Glomerular visceral epithelial cell (primary cell): ENCODE measurements around the gene PTPDC1.

Experiments used
- DNase-seq: peaks from one replicate; pipeline ENCODE4 v3.0.0-alpha.2; 2016; ENCODE audit errors: extremely low spot score

Gene PTPDC1

GRCh38 chr9:94084314-94084713, at the start of gene PTPDC1:
PTPDC1 (plus strand) TSS chr9:94084464; CDS start chr9:94084531, 67 bp downstream.
- peak; percentile 55 for DNase-seq

GRCh38 chr9:94034511-94034910, 49.8 kb upstream of the PTPDC1 start:
- no peak for DNase-seq

GRCh38 chr9:94039786-94040185, 44.5 kb upstream of the PTPDC1 start:
- DNase-seq: no peak

GRCh38 chr9:94042516-94043360, 41.5 kb upstream of the PTPDC1 start:
- no peak for DNase-seq

- DNase-seq: no peak
Observed at GRCh38 chr9:94054716-94055115, 29.5 kb upstream of the PTPDC1 start.

- no peak for DNase-seq
Observed at GRCh38 chr9:94056442-94056974, 27.8 kb upstream of the PTPDC1 start.

GRCh38 chr9:94057918-94058317, 26.3 kb upstream of the PTPDC1 start:
- DNase-seq: no peak

GRCh38 chr9:94061864-94062263, 22.4 kb upstream of the PTPDC1 start:
- DNase-seq: no peak

GRCh38 chr9:94065535-94065961, 18.7 kb upstream of the PTPDC1 start:
- DNase-seq: peak; percentile 81

- no peak for DNase-seq
Observed at GRCh38 chr9:94068257-94068656, 16.0 kb upstream of the PTPDC1 start.

GRCh38 chr9:94076557-94076956, 7.7 kb upstream of the PTPDC1 start:
- no peak for DNase-seq

GRCh38 chr9:94078086-94078485, 6.2 kb upstream of the PTPDC1 start:
- DNase-seq: no peak

- DNase-seq: no peak
Observed at GRCh38 chr9:94079236-94079635, 5.0 kb upstream of the PTPDC1 start.

GRCh38 chr9:94080249-94080648, 4.0 kb upstream of the PTPDC1 start:
- no peak for DNase-seq

GRCh38 chr9:94081435-94081834, 2.8 kb upstream of the PTPDC1 start:
- no peak for DNase-seq

GRCh38 chr9:94081864-94082463, 2.3 kb upstream of the PTPDC1 start:
- no peak for DNase-seq

- DNase-seq: no peak
Observed at GRCh38 chr9:94082553-94082952, 1.7 kb upstream of the PTPDC1 start.

- no peak for DNase-seq
Observed at GRCh38 chr9:94082956-94083355, 1.3 kb upstream of the PTPDC1 start.

- no peak for DNase-seq
Observed at GRCh38 chr9:94083384-94083783, 880 bp upstream of the PTPDC1 start.

GRCh38 chr9:94085062-94085639, 887 bp downstream of the PTPDC1 start:
- DNase-seq: peak; percentile 25

GRCh38 chr9:94086486-94087345, 2.5 kb downstream of the PTPDC1 start:
- DNase-seq: no peak
